PC-3 (cell line): Measurements from ENCODE around the gene DUSP2.

Experiments used
- EZH2 ChIP-seq: fragments of 300-600 bp; sonication (generic); IDR thresholded peaks from one replicate; pipeline ENCODE4 v1.6.1; 2017; ENCODE audit warnings: antibody characterized with exemption, mild to moderate bottlenecking, low read length; ENCODE audit not compliant: unreplicated experiment
- TF ChIP-seq, protein P1 (sequence below): fragments of 300-600 bp; sonication (generic); conservative IDR thresholded peaks from 2 replicates; pipeline ENCODE4 v1.5.1; 2017; ENCODE audit warnings: antibody characterized with exemption, low read depth, mild to moderate bottlenecking, low read length

DNA sequence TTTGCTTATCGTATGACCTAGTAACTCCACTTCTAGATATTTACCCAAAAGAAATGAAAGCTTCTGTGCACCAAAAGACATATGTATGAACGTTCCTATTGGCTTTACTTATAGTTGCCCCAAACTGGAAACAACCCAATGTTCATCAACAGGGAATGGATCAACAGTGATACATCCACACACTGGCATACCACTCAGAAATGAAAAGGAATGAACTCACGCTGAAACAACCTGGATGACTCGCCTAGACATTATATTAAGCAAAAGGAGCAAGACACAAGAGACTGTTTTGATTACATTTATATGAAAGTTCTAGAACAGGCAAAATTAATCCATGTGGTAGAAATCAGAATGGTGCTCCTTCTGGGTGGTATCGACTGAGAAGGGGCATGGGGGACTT is 47.8 kb downstream of the DUSP2 start:
- TF ChIP-seq, protein P1, sequence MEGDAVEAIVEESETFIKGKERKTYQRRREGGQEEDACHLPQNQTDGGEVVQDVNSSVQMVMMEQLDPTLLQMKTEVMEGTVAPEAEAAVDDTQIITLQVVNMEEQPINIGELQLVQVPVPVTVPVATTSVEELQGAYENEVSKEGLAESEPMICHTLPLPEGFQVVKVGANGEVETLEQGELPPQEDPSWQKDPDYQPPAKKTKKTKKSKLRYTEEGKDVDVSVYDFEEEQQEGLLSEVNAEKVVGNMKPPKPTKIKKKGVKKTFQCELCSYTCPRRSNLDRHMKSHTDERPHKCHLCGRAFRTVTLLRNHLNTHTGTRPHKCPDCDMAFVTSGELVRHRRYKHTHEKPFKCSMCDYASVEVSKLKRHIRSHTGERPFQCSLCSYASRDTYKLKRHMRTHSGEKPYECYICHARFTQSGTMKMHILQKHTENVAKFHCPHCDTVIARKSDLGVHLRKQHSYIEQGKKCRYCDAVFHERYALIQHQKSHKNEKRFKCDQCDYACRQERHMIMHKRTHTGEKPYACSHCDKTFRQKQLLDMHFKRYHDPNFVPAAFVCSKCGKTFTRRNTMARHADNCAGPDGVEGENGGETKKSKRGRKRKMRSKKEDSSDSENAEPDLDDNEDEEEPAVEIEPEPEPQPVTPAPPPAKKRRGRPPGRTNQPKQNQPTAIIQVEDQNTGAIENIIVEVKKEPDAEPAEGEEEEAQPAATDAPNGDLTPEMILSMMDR: no peak
- no peak for TF ChIP-seq EZH2
